Midbrain (tissue), 1 donor: ENCODE results near the gene ZBTB12.
"Not testable (repeated sequence)": the region's sequence is repeated elsewhere in the genome, so short reads cannot be mapped to it uniquely, and the experiment has no call there.

Source experiments
- DNase-seq: peaks from one replicate; lab custom pipeline; 2025; lab: John Stamatoyannopoulos, UW

The ZBTB12 gene

DNA sequence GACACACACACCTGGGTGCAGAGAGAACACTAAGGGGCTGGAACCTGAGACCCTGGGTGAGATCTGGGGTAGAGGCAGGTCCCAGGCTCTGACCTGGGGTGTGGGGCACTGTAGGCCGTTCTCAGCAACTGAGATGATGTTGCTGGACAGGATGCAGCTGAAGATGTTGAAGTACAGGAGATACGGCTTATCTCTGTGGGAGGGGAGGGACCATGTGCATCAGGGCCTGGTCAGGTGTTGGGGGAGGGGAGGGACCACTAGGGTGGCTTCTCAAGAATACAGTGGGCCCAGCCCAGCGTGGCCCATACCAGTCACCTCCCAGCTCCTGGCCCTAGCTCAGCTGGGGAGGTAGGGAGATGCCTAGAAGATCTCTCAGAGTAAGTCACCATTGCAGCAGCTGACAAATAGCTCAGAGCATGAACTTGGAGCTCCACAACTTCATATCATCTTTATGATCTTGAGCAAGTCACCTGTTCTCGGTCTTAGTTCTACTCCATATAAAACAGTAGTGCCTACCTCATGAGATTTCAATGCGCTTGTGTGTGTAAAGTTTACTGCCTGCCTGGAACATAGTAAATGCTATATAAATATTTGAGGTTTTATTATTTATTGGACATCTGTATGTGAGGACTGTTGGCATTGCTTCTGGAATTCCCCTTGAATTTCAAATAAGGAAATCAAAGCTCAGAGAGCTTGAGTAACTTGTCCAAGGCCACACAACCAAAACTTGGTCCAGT is 26.9 kb downstream of the ZBTB12 start:
- DNase-seq, result no peak

DNA sequence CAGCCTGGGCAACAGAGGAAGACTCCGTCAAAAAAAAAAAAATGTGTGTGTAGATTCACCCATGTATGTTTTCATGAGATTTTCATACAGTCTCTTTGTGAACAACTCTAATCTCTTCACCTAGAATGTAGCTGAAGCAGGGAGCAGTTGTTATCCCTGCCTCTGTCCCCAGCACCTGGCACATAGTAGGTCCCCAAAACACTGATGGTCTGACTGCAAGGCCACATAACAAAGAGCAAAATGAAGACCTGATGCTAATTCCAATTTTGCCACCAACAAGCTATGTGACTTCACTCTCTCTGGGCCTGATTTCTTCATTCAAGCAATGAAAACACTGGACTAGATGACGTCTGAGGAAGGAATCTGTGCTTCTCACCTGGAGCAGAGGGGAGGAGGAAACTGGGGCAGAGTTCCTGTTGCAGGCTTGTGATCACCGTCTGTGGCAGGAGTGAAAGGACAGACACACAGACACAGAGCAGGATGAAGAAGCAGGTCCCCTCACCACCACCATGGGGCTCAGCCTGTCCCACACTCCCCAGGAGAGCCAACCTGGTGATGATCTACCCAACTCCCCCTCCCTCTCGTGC is 27.7 kb downstream of the ZBTB12 start:
- DNase-seq, result no peak

- DNase-seq, result no peak
Measured at GRCh38 chr6:31871046-31871659, 30.7 kb downstream of the ZBTB12 start.

- no peak for DNase-seq
Measured at GRCh38 chr6:31870385-31870921, 31.4 kb downstream of the ZBTB12 start.

DNA sequence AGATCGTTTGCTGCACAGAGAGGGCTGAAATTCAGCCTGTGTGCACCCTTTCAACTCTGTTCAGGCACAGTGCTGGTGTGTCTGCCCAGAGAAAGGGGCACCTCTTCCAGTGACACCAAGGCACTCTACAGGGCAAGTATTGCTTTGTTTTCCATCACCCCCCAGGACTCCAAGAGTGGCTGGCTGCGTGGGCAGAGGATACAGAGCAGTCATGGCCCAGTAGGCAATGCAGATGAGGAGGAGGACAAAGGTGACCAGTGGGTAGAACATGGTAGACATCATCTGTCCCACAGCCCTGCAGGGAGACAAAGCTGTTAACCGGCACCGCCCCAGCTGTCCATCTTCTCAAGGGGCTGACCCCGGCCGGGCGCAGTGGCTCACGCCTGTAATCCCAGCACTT is 32.5 kb downstream of the ZBTB12 start:
- no peak for DNase-seq

- not testable (repeated sequence) for DNase-seq
Measured at GRCh38 chr6:31868658-31868971, 33.3 kb downstream of the ZBTB12 start.

GRCh38 chr6:31865205-31866118 is 36.4 kb downstream of the ZBTB12 start:
- DNase-seq, result no peak

DNA sequence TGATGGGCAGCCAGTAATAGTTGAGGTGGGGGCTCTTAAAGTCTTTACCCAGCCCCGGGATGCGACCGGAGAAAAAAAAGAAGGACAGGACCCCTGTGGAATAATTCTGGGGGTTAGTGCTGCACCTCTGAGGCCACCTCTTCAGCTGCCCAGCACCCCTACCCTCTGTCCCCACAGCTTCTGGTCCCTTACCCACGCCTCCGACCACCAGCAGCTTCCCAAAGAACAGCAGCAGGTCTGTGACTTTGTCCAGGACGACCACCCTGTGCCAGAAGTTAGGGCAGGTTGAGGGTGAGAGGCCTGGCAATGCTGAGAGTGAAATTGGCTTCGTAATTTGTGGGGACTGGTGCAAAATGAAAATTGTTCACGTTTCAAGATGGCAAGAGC is 37.1 kb downstream of the ZBTB12 start:
- DNase-seq, result no peak

DNA sequence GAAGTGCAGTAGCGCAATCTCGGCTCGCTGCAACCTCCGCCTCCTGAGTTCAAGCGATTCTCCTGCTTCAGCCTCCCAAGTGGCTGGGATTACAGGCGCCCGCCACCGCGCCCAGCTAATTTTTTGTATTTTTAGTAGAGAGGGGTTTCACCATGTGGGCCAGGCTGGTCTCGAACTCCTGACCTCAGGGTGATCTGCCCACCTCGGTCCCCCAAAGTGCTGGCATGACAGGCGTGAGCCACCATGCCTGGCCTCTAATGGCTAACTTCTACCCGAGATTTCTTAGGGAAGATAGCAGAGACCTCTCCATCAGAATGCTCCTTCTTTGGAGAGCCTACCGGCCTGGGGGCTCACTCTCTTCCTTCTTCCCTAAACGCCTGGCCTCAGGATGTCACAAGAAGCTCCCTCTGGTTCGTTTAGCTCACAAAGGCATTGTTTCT is 37.7 kb downstream of the ZBTB12 start:
- DNase-seq, result not testable (repeated sequence)

DNA sequence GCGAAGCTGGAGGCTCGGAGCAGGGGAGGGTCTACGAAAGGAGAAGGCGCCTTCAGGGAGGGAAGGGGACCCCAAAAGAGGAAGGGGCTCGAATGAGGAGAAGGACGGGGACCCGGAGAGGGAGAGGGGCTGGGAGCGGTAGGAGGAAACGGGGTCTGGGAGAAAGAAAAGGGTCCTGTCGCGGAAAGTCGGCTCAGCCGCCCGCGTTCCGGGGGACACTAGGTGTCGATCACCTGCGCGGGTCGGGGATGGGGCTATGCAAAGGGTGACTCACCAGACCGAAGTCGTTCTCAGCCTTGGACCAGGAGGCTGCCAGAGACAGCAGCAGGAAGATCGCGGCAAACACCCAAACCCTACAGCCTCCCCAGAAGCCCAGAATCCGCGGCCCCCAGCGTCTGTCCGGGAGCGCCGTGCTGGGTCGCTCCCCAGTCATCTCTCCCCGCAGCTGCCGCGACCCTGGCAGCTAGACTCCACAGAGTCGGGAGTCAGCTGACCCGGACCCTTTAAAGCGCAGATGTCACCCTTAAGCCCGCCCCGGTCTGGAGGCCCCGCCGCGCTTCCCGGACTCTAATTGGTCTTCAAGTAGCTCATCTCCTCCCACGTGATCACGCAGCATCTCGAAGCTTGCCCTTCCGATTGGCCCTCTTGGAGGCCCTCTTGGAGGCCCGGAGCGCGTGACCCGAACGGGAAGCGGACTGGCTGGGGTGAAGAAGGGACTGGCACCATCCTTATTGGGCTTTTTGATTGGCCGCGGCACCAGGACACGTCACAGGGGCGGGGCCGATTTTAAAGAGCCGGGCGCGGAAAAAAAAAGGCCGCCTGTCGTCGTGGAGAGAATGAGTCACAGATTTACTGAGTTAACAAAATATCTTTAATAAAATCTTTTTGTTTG is 39.3 kb downstream of the ZBTB12 start, which contains the start of gene NEU1:
TSS of gene NEU1 (minus strand) at position 478 of the 892 bp plus-strand sequence. CDS start at position 433, 45 bp downstream.
- DNase-seq, result peak; percentile 100

DNA sequence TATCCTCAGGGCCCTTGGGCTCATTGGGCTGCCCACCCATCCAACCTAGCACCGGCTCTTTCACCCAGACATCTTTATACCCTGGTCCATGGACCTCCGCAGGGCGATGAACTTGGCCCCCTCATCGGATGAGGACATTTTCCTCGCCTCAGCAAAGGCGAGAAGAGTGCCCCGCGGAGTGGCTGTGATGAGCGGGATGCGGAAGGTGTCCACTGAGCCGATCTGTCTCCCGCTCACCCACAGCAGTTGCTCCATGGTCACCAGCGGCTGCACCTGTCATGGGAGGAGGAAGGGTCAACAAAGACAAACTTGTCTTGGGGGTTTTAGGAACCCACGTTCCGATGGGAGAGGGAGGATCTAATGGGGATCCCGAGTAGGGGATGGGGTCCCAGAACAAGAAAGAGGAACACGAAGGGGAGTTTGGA is 40.0 kb downstream of the ZBTB12 start:
- DNase-seq, result no peak

- DNase-seq, result no peak
Measured at GRCh38 chr6:31861150-31861549, 40.7 kb downstream of the ZBTB12 start.

DNA sequence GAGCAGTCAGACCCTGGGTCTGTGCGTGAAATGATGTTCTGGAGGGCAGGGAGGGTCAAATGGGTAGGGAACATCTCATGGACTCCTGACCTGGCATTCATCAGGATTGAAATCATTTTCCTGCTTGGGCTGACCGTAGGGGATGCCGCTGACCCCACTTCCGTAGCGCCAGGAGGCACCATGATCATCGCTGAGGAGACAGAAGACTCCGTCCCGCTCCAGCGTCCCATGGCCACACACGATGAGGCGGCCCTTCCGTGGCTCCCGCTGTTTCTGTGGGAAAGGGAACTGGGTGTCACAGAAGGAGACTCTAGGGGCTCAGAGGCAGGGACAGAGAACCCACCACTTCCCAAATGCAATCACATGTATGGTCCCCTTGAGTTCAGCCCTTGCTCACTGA is 41.5 kb downstream of the ZBTB12 start:
- no peak for DNase-seq

GRCh38 chr6:31859923-31860322 is 42.0 kb downstream of the ZBTB12 start:
- no peak for DNase-seq

- no peak for DNase-seq
Measured at GRCh38 chr6:31858707-31859106, 43.2 kb downstream of the ZBTB12 start.

DNA sequence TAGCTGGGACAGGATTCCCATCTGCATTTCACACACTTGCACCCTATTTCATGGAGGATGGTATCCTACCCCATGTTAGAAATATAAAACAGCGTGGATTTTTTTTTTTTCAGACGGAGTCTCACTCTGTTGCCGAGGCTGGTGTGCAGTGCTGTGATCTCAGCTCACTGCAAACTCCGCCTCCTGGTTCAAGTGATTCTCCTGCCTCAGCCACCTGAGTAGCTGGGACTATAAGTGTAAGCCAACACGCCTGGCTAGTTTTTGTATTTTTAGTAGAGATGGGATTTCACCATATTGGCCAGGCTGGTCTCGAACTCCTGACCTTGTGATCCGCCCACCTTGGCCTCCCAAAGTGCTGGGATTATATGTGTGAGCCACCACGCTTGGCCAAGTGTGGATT is 44.1 kb downstream of the ZBTB12 start:
- not testable (repeated sequence) for DNase-seq

GRCh38 chr6:31851980-31852718 is 49.7 kb downstream of the ZBTB12 start:
- not testable (repeated sequence) for DNase-seq

GRCh38 chr6:31851485-31851832 is 50.4 kb downstream of the ZBTB12 start:
- no peak for DNase-seq

GRCh38 chr6:31850765-31851484 is 51.0 kb downstream of the ZBTB12 start:
- DNase-seq, result no peak
